MM.1S (cell line): ENCODE data around the gene WDR89.

ENCODE experiments used
- DNase-seq: peaks from one replicate; pipeline ENCODE4 v3.0.0-alpha.2; 2015
- H2AFZ ChIP-seq: fragments of 300-600 bp; sonication (generic); 2 replicates; pipeline ENCODE4 v1.6.0; 2016; ENCODE audit warnings: antibody characterized with exemption, low read length
- H3F3A ChIP-seq: fragments of 300-600 bp; sonication (generic); 2 replicates; pipeline ENCODE4 v1.6.1; 2016; ENCODE audit warnings: mild to moderate bottlenecking, antibody characterized with exemption, low read length, moderate library complexity, mixed read lengths; ENCODE audit not compliant: insufficient read depth
- H3K27ac ChIP-seq: fragments of 300-600 bp; sonication (generic); 2 replicates; pipeline ENCODE4 v1.5.1; 2016; ENCODE audit warnings: mild to moderate bottlenecking, low read length
- H3K27me3 ChIP-seq: fragments of 300-600 bp; sonication (generic); replicated peaks from 2 replicates; pipeline ENCODE4 v1.6.0; 2016; ENCODE audit warnings: low read length; ENCODE audit not compliant: insufficient read depth
- H3K36me3 ChIP-seq: fragments of 300-600 bp; sonication (generic); replicated peaks from 2 replicates; pipeline ENCODE4 v1.6.1; 2016; ENCODE audit warnings: mild to moderate bottlenecking, low read length, mixed read lengths; ENCODE audit not compliant: insufficient read depth
- H3K4me1 ChIP-seq: fragments of 300-600 bp; sonication (generic); 2 replicates; pipeline ENCODE4 v1.6.1; 2016; ENCODE audit warnings: low read length, mixed read lengths
- H3K4me2 ChIP-seq: fragments of 300-600 bp; sonication (generic); 2 replicates; pipeline ENCODE4 v1.6.0; 2016; ENCODE audit warnings: low read depth, low read length
- H3K4me3 ChIP-seq: fragments of 300-600 bp; sonication (generic); 2 replicates; pipeline ENCODE4 v1.5.1; 2016; ENCODE audit warnings: low read length, mixed read lengths
- H3K79me2 ChIP-seq: fragments of 300-600 bp; sonication (generic); 2 replicates; pipeline ENCODE4 v1.6.1; 2016; ENCODE audit warnings: mixed run types, low read length, mixed read lengths
- H3K9ac ChIP-seq: fragments of 300-600 bp; sonication (generic); 2 replicates; pipeline ENCODE4 v1.6.1; 2016; ENCODE audit warnings: low read length, mixed read lengths
- H3K9me2 ChIP-seq: fragments of 300-600 bp; sonication (generic); replicated peaks from 2 replicates; pipeline ENCODE4 v1.6.1; 2016; ENCODE audit warnings: mild to moderate bottlenecking, low read length, mixed read lengths; ENCODE audit not compliant: insufficient read depth
- H3K9me3 ChIP-seq: fragments of 300-600 bp; sonication (generic); replicated peaks from 2 replicates; pipeline ENCODE4 v1.6.1; 2016; ENCODE audit warnings: mild to moderate bottlenecking, low read length, mixed read lengths; ENCODE audit not compliant: insufficient read depth
- H4K20me1 ChIP-seq: fragments of 300-600 bp; sonication (generic); 2 replicates; pipeline ENCODE4 v1.6.1; 2016; ENCODE audit warnings: mild to moderate bottlenecking, low read length, moderate library complexity, mixed read lengths; ENCODE audit not compliant: insufficient read depth
- CTCF ChIP-seq: fragments of 300-600 bp; sonication (generic); IDR thresholded peaks from 2 replicates; pipeline ENCODE4 v1.5.1; 2016; ENCODE audit warnings: antibody characterized with exemption, low read length, mixed read lengths
- EZH2 ChIP-seq: fragments of 300-600 bp; sonication (generic); optimal IDR thresholded peaks from 2 replicates; pipeline ENCODE3; 2017; ENCODE audit warnings: low read depth, mild to moderate bottlenecking, antibody characterized with exemption, low read length, mixed read lengths
- EZH2phosphoT487 ChIP-seq: fragments of 300-600 bp; sonication (generic); IDR thresholded peaks from 2 replicates; pipeline ENCODE4 v1.6.1; 2018; ENCODE audit warnings: antibody characterized with exemption, low read length

The WDR89 gene

GRCh38 chr14:63573581-63573980 is 68.1 kb downstream of the WDR89 start:
- Histone ChIP-seq H3K4me1 (no peaks in the 10 kb centered on the region), H4K20me1 (no peaks in the 10 kb centered on the region)

GRCh38 chr14:63565448-63565847 is 76.2 kb downstream of the WDR89 start:
- Histone ChIP-seq H3K4me2 (no peak overlapping the region), H3K4me1 (no peaks in the 10 kb centered on the region), H2AFZ (no peak overlapping the region), H3K36me3 (no peaks in the 10 kb centered on the region), H3K9ac (no peak overlapping the region), H3F3A (no peaks in the 10 kb centered on the region), H3K9me3 (no peaks in the 10 kb centered on the region), H3K4me3 (no peak overlapping the region), H4K20me1 (no peaks in the 10 kb centered on the region), H3K9me2 (no peaks in the 10 kb centered on the region), H3K27me3 (no peaks in the 10 kb centered on the region), H3K79me2 (no peaks in the 10 kb centered on the region), H3K27ac (no peak overlapping the region)
- no peak for TF ChIP-seq EZH2phosphoT487
- no peak for TF ChIP-seq EZH2
- TF ChIP-seq CTCF: no peak
- no peak for DNase-seq

More at GRCh38 chr14:63573581-63573980, 68.1 kb downstream of the WDR89 start:
- H3K27me3 ChIP-seq: no peaks in the 10 kb centered on the region
- H3F3A ChIP-seq: no peaks in the 10 kb centered on the region
- no peaks in the 10 kb centered on the region for H3K79me2 ChIP-seq
- H3K4me2 ChIP-seq: no peak overlapping the region
- TF ChIP-seq EZH2: no peak
- no peak for TF ChIP-seq CTCF
- no peak for TF ChIP-seq EZH2phosphoT487
- no peak overlapping the region for H3K4me3 ChIP-seq
- H3K9ac ChIP-seq: no peak overlapping the region
- H2AFZ ChIP-seq: no peak overlapping the region
- no peak for DNase-seq
- H3K27ac ChIP-seq: no peak overlapping the region
- no peaks in the 10 kb centered on the region for H3K36me3 ChIP-seq
- no peaks in the 10 kb centered on the region for H3K9me3 ChIP-seq
- no peaks in the 10 kb centered on the region for H3K9me2 ChIP-seq

GRCh38 chr14:63564318-63564717 is 77.4 kb downstream of the WDR89 start:
- H3K27me3 ChIP-seq: no peaks in the 10 kb centered on the region
- no peak for DNase-seq
- no peak overlapping the region for H3K4me3 ChIP-seq
- H2AFZ ChIP-seq: no peak overlapping the region
- no peak overlapping the region for H3K27ac ChIP-seq
- no peaks in the 10 kb centered on the region for H3K9me2 ChIP-seq
- H3K79me2 ChIP-seq: no peaks in the 10 kb centered on the region
- H3K9me3 ChIP-seq: no peaks in the 10 kb centered on the region
- no peak overlapping the region for H3K4me2 ChIP-seq
- no peaks in the 10 kb centered on the region for H4K20me1 ChIP-seq
- H3K9ac ChIP-seq: no peak overlapping the region
- H3K36me3 ChIP-seq: no peaks in the 10 kb centered on the region
- H3F3A ChIP-seq: no peaks in the 10 kb centered on the region
- no peaks in the 10 kb centered on the region for H3K4me1 ChIP-seq
- no peak for TF ChIP-seq CTCF
- TF ChIP-seq EZH2: no peak
